WTC11 (cell line): ENCODE measurements around the gene EDAR. TPM values are rescaled to one million over a fixed set of nuclear protein-coding genes. Genes with fewer than 3 reads are reported as not detected.

Experiments
- ATAC-seq: fragments of 200-7000 bp; cut with Tn5 transposase; 2 replicates; pipeline ENCODE4 v1.10.0; 2021; ENCODE audit warnings: mild to moderate bottlenecking, moderate library complexity
- CTCF ChIA-PET: fragments of 300-600 bp; sonication (Branson Sonifier 250); formaldehyde crosslinking; loops from one replicate; lab custom pipeline; 2021; ENCODE audit warnings: antibody characterized with exemption; lab: Charles Lee
- POLR2A ChIA-PET: fragments of 350-600 bp; sonication (Branson Sonifier 250); formaldehyde crosslinking; loops from one replicate; lab custom pipeline; 2021; ENCODE audit warnings: antibody characterized with exemption; lab: Charles Lee
- DNase-seq: peaks from one replicate; pipeline ENCODE4 v3.0.0; 2021; ENCODE audit warnings: low spot score
- H3K27ac Mint-ChIP-seq: 2 replicates; pipeline ENCODE4 v1.8.0; 2021; ENCODE audit warnings: mixed read lengths
- H3K27me3 Mint-ChIP-seq: 2 replicates; pipeline ENCODE4 v1.8.0; 2021; ENCODE audit warnings: low read depth, mild to moderate bottlenecking, moderate library complexity, mixed read lengths
- H3K36me3 Mint-ChIP-seq: 2 replicates; pipeline ENCODE4 v1.8.0; 2021; ENCODE audit warnings: mixed read lengths
- H3K4me1 Mint-ChIP-seq: 2 replicates; pipeline ENCODE4 v1.8.0; 2022; ENCODE audit warnings: mixed read lengths
- H3K4me3 Mint-ChIP-seq: 2 replicates; pipeline ENCODE4 v1.8.0; 2021; ENCODE audit warnings: mild to moderate bottlenecking, moderate library complexity, mixed read lengths
- H3K9me3 Mint-ChIP-seq: 2 replicates; pipeline ENCODE4 v1.8.0; 2021; ENCODE audit warnings: mixed read lengths
- ARID4B ChIP-seq: sonication (generic); formaldehyde crosslinking; IDR thresholded peaks from 2 replicates; pipeline ENCODE4 v1.8.0; 2023; ENCODE audit warnings: missing genetic modification reagents, mild to moderate bottlenecking, borderline replicate concordance
- ATF2 ChIP-seq: sonication (generic); formaldehyde crosslinking; IDR thresholded peaks from 2 replicates; pipeline ENCODE4 v1.8.1; 2022; ENCODE audit warnings: low read depth, missing genetic modification reagents, borderline replicate concordance
- E2F1 ChIP-seq: sonication (generic); formaldehyde crosslinking; IDR thresholded peaks from 2 replicates; pipeline ENCODE4 v1.8.0; 2022; ENCODE audit warnings: mild to moderate bottlenecking, missing genetic modification reagents
- HMGXB4 ChIP-seq: sonication (generic); formaldehyde crosslinking; IDR thresholded peaks from 2 replicates; pipeline ENCODE4 v1.8.1; 2023; ENCODE audit warnings: mild to moderate bottlenecking, moderate library complexity, missing genetic modification reagents
- IRF1 ChIP-seq: sonication (generic); formaldehyde crosslinking; IDR thresholded peaks from 2 replicates; pipeline ENCODE4 v1.8.0; 2023; ENCODE audit warnings: missing genetic modification reagents
- NFATC4 ChIP-seq: fragments of 250-450 bp; sonication (Bioruptor Pico); IDR thresholded peaks from 2 replicates; pipeline ENCODE4 v1.9.0; 2021; ENCODE audit warnings: mild to moderate bottlenecking
- PRRX2 ChIP-seq: fragments of 250-450 bp; sonication (Bioruptor Pico); IDR thresholded peaks from 2 replicates; pipeline ENCODE4 v1.8.0; 2021; ENCODE audit warnings: mild to moderate bottlenecking
- USF2 ChIP-seq: sonication (generic); formaldehyde crosslinking; IDR thresholded peaks from 2 replicates; pipeline ENCODE4 v1.8.1; 2023; ENCODE audit warnings: mild to moderate bottlenecking, missing genetic modification reagents, moderate library complexity
- ZNF281 ChIP-seq: sonication (generic); formaldehyde crosslinking; IDR thresholded peaks from 2 replicates; pipeline ENCODE4 v1.8.0; 2023; ENCODE audit warnings: mild to moderate bottlenecking, missing genetic modification reagents
- ZNF671 ChIP-seq: fragments of 250-450 bp; sonication (Bioruptor Pico); IDR thresholded peaks from 2 replicates; pipeline ENCODE4 v1.8.0; 2021; ENCODE audit warnings: mild to moderate bottlenecking
- total RNA-seq: library from RNA; stranded (reverse); gene quantifications from 3 replicates; pipeline ENCODE4 v1.2.3, GENCODE V29; 2021

EDAR gene
- total RNA-seq, 1 experiment from 2014 or later = not detected

GRCh38 chr2:108918156-108918874, 70.7 kb downstream of the EDAR start (continued):
- no peak for TF ChIP-seq USF2 (CRISPR knock-in tag)
- TF ChIP-seq IRF1 (CRISPR knock-in tag) = no peak

GRCh38 chr2:108917526-108917925, 71.5 kb downstream of the EDAR start:
- no peak for ATAC-seq
- no peaks in the 10 kb centered on the region for H3K9me3 Mint-ChIP-seq
- CTCF ChIA-PET = interaction anchor here (0.7 kb wide), 1 partner anchor 72 kb away, joined by 3 read pairs; the partner anchor contains the start of gene EDAR
- POLR2A ChIA-PET = no interaction called here
- DNase-seq = no peak
- peaks cover 2% of the 10 kb centered on the region for H3K4me1 Mint-ChIP-seq
- H3K27me3 Mint-ChIP-seq = no peaks in the 10 kb centered on the region
- no peaks in the 10 kb centered on the region for H3K36me3 Mint-ChIP-seq
- H3K4me3 Mint-ChIP-seq = no peak overlapping the region
- no peak overlapping the region for H3K27ac Mint-ChIP-seq
- TF ChIP-seq NFATC4 (no peak), E2F1 (CRISPR knock-in tag) (no peak), ZNF671 (CRISPR knock-in tag) (no peak)

GRCh38 chr2:108916796-108917421, 72.1 kb downstream of the EDAR start:
- no peak overlapping the region for H3K4me3 Mint-ChIP-seq
- no peak for ATAC-seq
- no peaks in the 10 kb centered on the region for H3K27me3 Mint-ChIP-seq
- H3K27ac Mint-ChIP-seq = no peak overlapping the region
- no peaks in the 10 kb centered on the region for H3K36me3 Mint-ChIP-seq
- POLR2A ChIA-PET = no interaction called here
- CTCF ChIA-PET = interaction anchor here (0.7 to 2.5 kb wide), 3 partner anchors 28 to 85 kb away, joined by 3 to 8 read pairs (median 4); partner anchors contain the start of gene EDAR
- no peaks in the 10 kb centered on the region for H3K4me1 Mint-ChIP-seq
- no peaks in the 10 kb centered on the region for H3K9me3 Mint-ChIP-seq
- no peak for TF ChIP-seq E2F1 (CRISPR knock-in tag)
- no peak for TF ChIP-seq IRF1 (CRISPR knock-in tag)
- TF ChIP-seq ATF2 = no peak
- no peak for TF ChIP-seq PRRX2 (CRISPR knock-in tag)
- no peak for TF ChIP-seq ZNF281 (CRISPR knock-in tag)
- TF ChIP-seq ARID4B (CRISPR knock-in tag) = no peak
- TF ChIP-seq HMGXB4 (CRISPR knock-in tag) = no peak
- TF ChIP-seq, all 79 proteins: peak for 0
- no peak for DNase-seq
